Suprapubic skin (tissue), 4 donors: ENCODE results near the gene GBP7. TPM values are rescaled to one million over a fixed set of nuclear protein-coding genes. Genes with fewer than 3 reads are reported as not detected.

Experiments used
- DNase-seq, 2 donors: peaks; one replicate each; pipeline ENCODE4 v3.0.0-alpha.2; 2019; ENCODE audit warnings: low spot score in 2 of 2
- H3K27ac ChIP-seq: fragments of 200-600 bp; sonication (generic); one replicate; pipeline ENCODE4 v1.5.1; 2019
- H3K27me3 ChIP-seq: fragments of 200-600 bp; sonication (generic); one replicate; pipeline ENCODE4 v1.5.1; 2019
- H3K36me3 ChIP-seq: fragments of 200-600 bp; sonication (generic); one replicate; pipeline ENCODE4 v1.5.1; 2019
- H3K4me1 ChIP-seq: fragments of 200-600 bp; sonication (generic); one replicate; pipeline ENCODE4 v1.5.1; 2019
- H3K4me3 ChIP-seq: fragments of 200-600 bp; sonication (generic); one replicate; pipeline ENCODE4 v1.5.1; 2019; ENCODE audit warnings: mild to moderate bottlenecking
- H3K9me3 ChIP-seq: fragments of 200-600 bp; sonication (generic); one replicate; pipeline ENCODE4 v1.5.1; 2019
- CTCF ChIP-seq, 2 donors: fragments of 200-600 bp in 1 of 2; fragments of 450-650 bp in 1 of 2; sonication (generic) in 1 of 2; IDR thresholded peaks; one replicate each; pipeline ENCODE4 v1.5.1; 2016 to 2019; ENCODE audit warnings: antibody characterized with exemption in 2 of 2, mild to moderate bottlenecking in 1 of 2, moderate library complexity in 1 of 2
- EP300 ChIP-seq: sonication (generic); formaldehyde crosslinking; IDR thresholded peaks from one replicate; pipeline ENCODE4 v1.6.1; 2017; ENCODE audit warnings: antibody characterized with exemption
- POLR2A ChIP-seq, 2 donors: fragments of 450-650 bp; IDR thresholded peaks; one replicate each; pipeline ENCODE4 v1.6.1; 2017; ENCODE audit warnings: antibody characterized with exemption in 2 of 2, mild to moderate bottlenecking in 2 of 2, moderate library complexity in 2 of 2
- POLR2AphosphoS5 ChIP-seq, 3 donors: sonication (generic); formaldehyde crosslinking; IDR thresholded peaks; one replicate each; pipeline ENCODE4 v1.6.1; 2017; ENCODE audit warnings: antibody characterized with exemption in 3 of 3
- WGBS: methylation state at CpG from one replicate; pipeline ENCODE4 v1.1.5; 2018; 5-methylcytosine and 5-hydroxymethylcytosine counted together
- total RNA-seq, 4 donors: library from RNA; depleted of rRNA; stranded (reverse); fragments of >200 nt; gene quantifications; one replicate each; pipeline ENCODE4 v1.1.0, GENCODE V29; 2016

Gene GBP7
- total RNA-seq, 4 donors from 2014 or later, result not detected

DNA sequence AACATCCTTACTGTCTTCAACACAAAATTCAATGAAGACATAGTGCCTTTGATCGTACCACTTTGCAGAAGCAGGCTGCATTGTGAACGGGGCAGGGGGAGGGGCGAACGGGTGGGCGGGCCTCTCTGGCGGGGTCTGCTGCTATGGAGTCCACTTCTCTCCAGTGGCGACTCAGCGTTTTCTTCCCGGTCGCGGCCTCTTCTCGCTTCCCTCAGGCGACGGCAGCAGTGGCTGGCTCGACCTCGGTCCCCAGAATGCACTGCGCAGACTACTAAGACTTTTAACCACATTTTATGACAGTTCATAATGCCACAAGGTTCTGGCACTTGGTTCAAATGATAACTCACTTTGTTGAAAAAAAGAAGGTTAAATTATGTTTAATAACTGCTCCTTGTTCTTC lies 71.1 kb downstream of the GBP7 start:
- no peaks in the 10 kb centered on the region for H3K4me1 ChIP-seq
- no peak overlapping the region for H3K27ac ChIP-seq
- H3K36me3 ChIP-seq, result peaks cover 51% of the 10 kb centered on the region
- 95% methylated on average over 17 of the region's 17 CpGs for WGBS
- peaks cover 2% of the 10 kb centered on the region for H3K9me3 ChIP-seq
- no peak for DNase-seq
- no peak overlapping the region for H3K4me3 ChIP-seq
- no peaks in the 10 kb centered on the region for H3K27me3 ChIP-seq
- TF ChIP-seq CTCF (IDR thresholded peaks at IDR 0.05), result no peak
- no peak for TF ChIP-seq POLR2A (IDR thresholded peaks at IDR 0.05)
- TF ChIP-seq EP300, result no peak
- TF ChIP-seq POLR2AphosphoS5 (IDR thresholded peaks at IDR 0.05), result no peak

DNA sequence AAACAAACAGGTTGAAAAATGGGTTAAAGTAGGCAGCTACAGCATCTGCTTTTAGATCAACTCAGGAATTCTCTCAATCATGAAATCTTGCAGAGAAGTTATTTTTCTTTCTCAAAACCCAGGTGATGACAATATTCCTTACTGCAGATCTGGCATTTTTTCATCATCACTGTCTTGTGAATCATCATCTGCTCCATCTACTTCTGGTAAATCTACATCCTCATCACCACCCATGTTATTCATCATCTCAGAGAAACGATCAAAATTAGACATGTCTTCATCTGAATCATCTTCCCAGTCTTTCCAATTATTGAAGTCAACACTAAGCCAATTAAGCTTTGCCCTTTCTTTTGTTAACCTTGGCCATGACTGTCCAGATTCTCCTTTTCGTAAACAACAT lies 71.7 kb downstream of the GBP7 start:
- H3K27ac ChIP-seq, result no peak overlapping the region
- no peak for TF ChIP-seq CTCF (IDR thresholded peaks at IDR 0.05)
- TF ChIP-seq POLR2A (IDR thresholded peaks at IDR 0.05), result no peak
- TF ChIP-seq POLR2AphosphoS5 (IDR thresholded peaks at IDR 0.05), result no peak
- TF ChIP-seq EP300, result no peak
- peaks cover 2% of the 10 kb centered on the region for H3K9me3 ChIP-seq
- DNase-seq, result no peak
- H3K4me1 ChIP-seq, result no peaks in the 10 kb centered on the region
- H3K4me3 ChIP-seq, result no peak overlapping the region
- no peaks in the 10 kb centered on the region for H3K27me3 ChIP-seq
- peaks cover 46% of the 10 kb centered on the region for H3K36me3 ChIP-seq
- 74% methylated on average over 2 of the region's 2 CpGs for WGBS

DNA sequence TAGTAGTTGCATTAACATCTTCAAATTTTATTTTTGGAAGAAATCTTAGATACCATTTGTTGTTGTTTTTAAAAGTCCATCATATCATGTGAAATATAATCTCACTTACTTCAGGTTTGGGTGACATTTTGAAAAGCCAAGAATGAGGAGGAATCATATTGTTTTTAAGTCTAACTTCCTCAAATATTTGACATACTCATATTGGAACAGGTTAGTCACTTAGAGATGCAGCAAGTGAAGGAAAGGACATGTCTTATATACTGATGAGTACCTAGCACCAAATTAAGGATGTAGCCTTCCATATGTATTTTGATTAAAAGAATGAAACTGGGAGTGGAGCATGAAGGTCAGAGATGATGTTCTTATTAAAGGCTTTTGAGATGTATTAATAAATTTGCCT lies 73.8 kb downstream of the GBP7 start:
- DNase-seq, result no peak
- H3K36me3 ChIP-seq, result peaks cover 25% of the 10 kb centered on the region
- no peaks in the 10 kb centered on the region for H3K4me1 ChIP-seq
- H3K9me3 ChIP-seq, result peaks cover 2% of the 10 kb centered on the region
- H3K27me3 ChIP-seq, result no peaks in the 10 kb centered on the region
- no peak overlapping the region for H3K27ac ChIP-seq
- TF ChIP-seq CTCF (IDR thresholded peaks at IDR 0.05) (no peak), POLR2AphosphoS5 (IDR thresholded peaks at IDR 0.05) (no peak), EP300 (no peak), POLR2A (IDR thresholded peaks at IDR 0.05) (no peak)
- H3K4me3 ChIP-seq, result no peak overlapping the region

DNA sequence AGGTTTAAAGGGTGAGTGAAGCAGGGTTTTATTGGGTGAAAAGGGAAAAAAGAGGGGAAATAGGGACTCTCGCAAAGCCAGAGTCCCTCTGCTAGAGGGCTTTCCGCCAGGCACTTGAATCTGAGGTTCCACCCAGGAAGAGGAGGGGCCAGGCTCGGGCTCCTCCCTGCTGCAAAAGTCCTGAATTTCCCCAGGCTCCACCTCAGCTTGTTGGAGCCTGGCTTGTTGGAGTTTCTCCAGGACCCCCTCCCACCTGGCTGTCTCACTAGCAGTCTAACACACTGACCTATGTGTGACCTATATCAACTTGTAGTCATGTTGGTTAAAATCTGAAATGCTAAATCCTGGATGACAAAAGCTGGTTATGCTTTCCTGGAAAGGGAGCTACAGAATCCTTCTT lies 75.4 kb downstream of the GBP7 start:
- peaks cover 2% of the 10 kb centered on the region for H3K9me3 ChIP-seq
- H3K4me1 ChIP-seq, result no peaks in the 10 kb centered on the region
- H3K27me3 ChIP-seq, result no peaks in the 10 kb centered on the region
- no peak for TF ChIP-seq POLR2A (IDR thresholded peaks at IDR 0.05)
- TF ChIP-seq CTCF (IDR thresholded peaks at IDR 0.05), result no peak
- TF ChIP-seq EP300, result no peak
- TF ChIP-seq POLR2AphosphoS5 (IDR thresholded peaks at IDR 0.05), result no peak
- DNase-seq, result no peak
- H3K36me3 ChIP-seq, result peaks cover 12% of the 10 kb centered on the region
- H3K27ac ChIP-seq, result no peak overlapping the region
- H3K4me3 ChIP-seq, result no peak overlapping the region
- WGBS, result 85% methylated on average over 3 of the region's 3 CpGs

GRCh38 chr1:89098857-89099256 lies 76.9 kb downstream of the GBP7 start:
- H3K27ac ChIP-seq, result no peak overlapping the region
- no peak overlapping the region for H3K4me3 ChIP-seq
- 73% methylated on average over 3 of the region's 3 CpGs for WGBS
- H3K9me3 ChIP-seq, result no peaks in the 10 kb centered on the region
- DNase-seq, result no peak
- H3K36me3 ChIP-seq, result no peaks in the 10 kb centered on the region
- no peaks in the 10 kb centered on the region for H3K4me1 ChIP-seq
- TF ChIP-seq CTCF (IDR thresholded peaks at IDR 0.05) (no peak), POLR2AphosphoS5 (IDR thresholded peaks at IDR 0.05) (no peak), POLR2A (IDR thresholded peaks at IDR 0.05) (no peak), EP300 (no peak)
- H3K27me3 ChIP-seq, result no peaks in the 10 kb centered on the region
